Liver (tissue), 9 donors: ENCODE measurements around the gene WRAP73. TPM values are rescaled to one million over a fixed set of nuclear protein-coding genes. Genes with fewer than 3 reads are reported as not detected.

Source experiments
- DNase-seq: peaks from one replicate; pipeline ENCODE4 v3.0.0-alpha.2; 2017; ENCODE audit warnings: low spot score
- H3K27ac ChIP-seq, 2 donors: one replicate each; pipeline ENCODE4 v1.7.0; 2013; ENCODE audit warnings: inconsistent platforms in 2 of 2, low read length in 2 of 2, control low read depth in 1 of 2, low read depth in 1 of 2, mild to moderate bottlenecking in 1 of 2
- H3K27me3 ChIP-seq, 4 donors: one replicate each; pipeline versions ENCODE4 v1.6.1 to v1.7.0; 2013; ENCODE audit warnings: low read length in 3 of 4, inconsistent platforms in 1 of 4, mild to moderate bottlenecking in 1 of 4, moderate library complexity in 1 of 4; ENCODE audit not compliant: control insufficient read depth in 4 of 4, insufficient read depth in 4 of 4
- H3K36me3 ChIP-seq, 4 donors: one replicate each; pipeline versions ENCODE4 v1.6.1 to v1.7.0; 2013; ENCODE audit warnings: low read length in 3 of 4, mild to moderate bottlenecking in 3 of 4, low read depth in 1 of 4, moderate library complexity in 1 of 4; ENCODE audit not compliant: control insufficient read depth in 4 of 4, insufficient read depth in 3 of 4
- H3K4me1 ChIP-seq, 4 donors: one replicate each; pipeline versions ENCODE4 v1.6.1 to v1.7.0; 2013; ENCODE audit warnings: low read length in 3 of 4, mild to moderate bottlenecking in 3 of 4, moderate library complexity in 1 of 4; ENCODE audit not compliant: control insufficient read depth in 4 of 4, insufficient read depth in 4 of 4
- H3K4me3 ChIP-seq, 3 donors: one replicate each; pipeline versions ENCODE4 v1.6.1 to v1.7.0; 2013; ENCODE audit warnings: low read length in 3 of 3, control low read depth in 1 of 3, low read depth in 1 of 3, mild to moderate bottlenecking in 1 of 3
- H3K9ac ChIP-seq, 2 donors: one replicate each; pipeline ENCODE4 v1.7.0; 2013; ENCODE audit warnings: low read length in 2 of 2, mild to moderate bottlenecking in 2 of 2, moderate library complexity in 2 of 2, control low read depth in 1 of 2, low read depth in 1 of 2
- H3K9me3 ChIP-seq, 4 donors: one replicate each; pipeline versions ENCODE4 v1.6.1 to v1.7.0; 2013; ENCODE audit warnings: low read length in 3 of 4; ENCODE audit not compliant: control insufficient read depth in 4 of 4
- CTCF ChIP-seq: fragments of 150-350 bp; IDR thresholded peaks from 2 replicates; pipeline ENCODE4 v1.5.1; 2017; ENCODE audit warnings: improper control_type of control experiment, low read depth, low read length; ENCODE audit not compliant: missing input control
- EGR1 ChIP-seq, 2 donors: IDR thresholded peaks; 2 replicates each; pipeline ENCODE4 v1.6.1; 2016 to 2018; ENCODE audit warnings: antibody characterized with exemption in 2 of 2, low read depth in 2 of 2
- FOXA2 ChIP-seq: IDR thresholded peaks from 2 replicates; pipeline ENCODE4 v1.6.1; 2016; ENCODE audit warnings: antibody characterized with exemption
- GABPA ChIP-seq, 2 donors: IDR thresholded peaks in 1 of 2; conservative IDR thresholded peaks in 1 of 2; 2 replicates each; pipeline ENCODE4 v1.6.1; 2016; ENCODE audit warnings: antibody characterized with exemption in 2 of 2, mild to moderate bottlenecking in 1 of 2, moderate library complexity in 1 of 2
- HNF4G ChIP-seq: IDR thresholded peaks from 2 replicates; pipeline ENCODE4 v1.6.1; 2016; ENCODE audit warnings: antibody characterized with exemption
- JUND ChIP-seq, 2 donors: IDR thresholded peaks; 2 replicates each; pipeline ENCODE4 v1.6.1; 2016; ENCODE audit warnings: antibody characterized with exemption in 2 of 2
- NR2F2 ChIP-seq: IDR thresholded peaks from 2 replicates; pipeline ENCODE4 v1.6.1; 2016; ENCODE audit warnings: antibody characterized with exemption
- RAD21 ChIP-seq, 2 donors: IDR thresholded peaks; 2 replicates each; pipeline ENCODE4 v1.6.1; 2016; ENCODE audit warnings: antibody characterized with exemption in 2 of 2, mild to moderate bottlenecking in 2 of 2
- RXRA ChIP-seq, 2 donors: IDR thresholded peaks; 2 replicates each; pipeline ENCODE4 v1.6.1; 2017 to 2018; ENCODE audit warnings: antibody characterized with exemption in 2 of 2, mild to moderate bottlenecking in 1 of 2
- SP1 ChIP-seq: IDR thresholded peaks from 2 replicates; pipeline ENCODE4 v1.6.1; 2018; ENCODE audit warnings: antibody characterized with exemption, mild to moderate bottlenecking
- ZBTB33 ChIP-seq: IDR thresholded peaks from 2 replicates; pipeline ENCODE4 v1.6.1; 2016; ENCODE audit warnings: antibody characterized with exemption
- WGBS: extraction: QIAGEN DNeasy Blood & Tissue Kit; methylation state at CpG from one replicate; pipeline ENCODE4 v1.1.7; 2013; 5-methylcytosine and 5-hydroxymethylcytosine counted together
- polyA plus RNA-seq, 2 donors: library from polyadenylated mRNA; stranded (reverse) in 1 of 2; unstranded in 1 of 2; fragments of 200-250 nt in 1 of 2; fragments of >200 nt in 1 of 2; fragmentation: Nextera tagmentation in 1 of 2; extraction: Ambion mirVana in 1 of 2; gene quantifications; one replicate each; pipeline versions ENCODE4 v1.2.1 to v1.2.3, GENCODE V29; 2013 to 2015
- total RNA-seq, 2 donors: library from RNA; depleted of rRNA; stranded (reverse); fragments of >200 nt; gene quantifications; one replicate each; pipeline ENCODE4 v1.2.3, GENCODE V29; 2014
- TF ChIP-seq, protein P1 (sequence below): IDR thresholded peaks from 2 replicates; pipeline ENCODE4 v1.6.1; 2016; ENCODE audit warnings: antibody characterized with exemption, mild to moderate bottlenecking
- TF ChIP-seq, protein P2 (sequence below): IDR thresholded peaks from 2 replicates; pipeline ENCODE4 v1.6.1; 2016; ENCODE audit warnings: antibody characterized with exemption
- TF ChIP-seq, protein P3 (sequence below): IDR thresholded peaks from 2 replicates; pipeline ENCODE4 v1.6.1; 2016; ENCODE audit warnings: antibody characterized with exemption
- donor health status: healthy.
- donor health status: healthy.
- donor health status: healthy.
- donor health status: healthy.
- donor health status: healthy.

The WRAP73 gene
- total and polyA plus RNA-seq, 4 donors: 7.6 to 14.6 (median 10.0) TPM

- DNase-seq: no peak
- WGBS: 71% methylated on average over 30 of the region's 30 CpGs
- Histone ChIP-seq H3K27ac (no peak overlapping the region), H3K36me3 (no peaks in the 10 kb centered on the region), H3K27me3 (no peaks in the 10 kb centered on the region), H3K9me3 (no peaks in the 10 kb centered on the region), H3K9ac (no peak overlapping the region), H3K4me3 (no peak overlapping the region), H3K4me1 (peaks cover 0 to 2% (median 0%) of the 10 kb centered on the region in 4 donors)
- TF ChIP-seq, protein P1, sequence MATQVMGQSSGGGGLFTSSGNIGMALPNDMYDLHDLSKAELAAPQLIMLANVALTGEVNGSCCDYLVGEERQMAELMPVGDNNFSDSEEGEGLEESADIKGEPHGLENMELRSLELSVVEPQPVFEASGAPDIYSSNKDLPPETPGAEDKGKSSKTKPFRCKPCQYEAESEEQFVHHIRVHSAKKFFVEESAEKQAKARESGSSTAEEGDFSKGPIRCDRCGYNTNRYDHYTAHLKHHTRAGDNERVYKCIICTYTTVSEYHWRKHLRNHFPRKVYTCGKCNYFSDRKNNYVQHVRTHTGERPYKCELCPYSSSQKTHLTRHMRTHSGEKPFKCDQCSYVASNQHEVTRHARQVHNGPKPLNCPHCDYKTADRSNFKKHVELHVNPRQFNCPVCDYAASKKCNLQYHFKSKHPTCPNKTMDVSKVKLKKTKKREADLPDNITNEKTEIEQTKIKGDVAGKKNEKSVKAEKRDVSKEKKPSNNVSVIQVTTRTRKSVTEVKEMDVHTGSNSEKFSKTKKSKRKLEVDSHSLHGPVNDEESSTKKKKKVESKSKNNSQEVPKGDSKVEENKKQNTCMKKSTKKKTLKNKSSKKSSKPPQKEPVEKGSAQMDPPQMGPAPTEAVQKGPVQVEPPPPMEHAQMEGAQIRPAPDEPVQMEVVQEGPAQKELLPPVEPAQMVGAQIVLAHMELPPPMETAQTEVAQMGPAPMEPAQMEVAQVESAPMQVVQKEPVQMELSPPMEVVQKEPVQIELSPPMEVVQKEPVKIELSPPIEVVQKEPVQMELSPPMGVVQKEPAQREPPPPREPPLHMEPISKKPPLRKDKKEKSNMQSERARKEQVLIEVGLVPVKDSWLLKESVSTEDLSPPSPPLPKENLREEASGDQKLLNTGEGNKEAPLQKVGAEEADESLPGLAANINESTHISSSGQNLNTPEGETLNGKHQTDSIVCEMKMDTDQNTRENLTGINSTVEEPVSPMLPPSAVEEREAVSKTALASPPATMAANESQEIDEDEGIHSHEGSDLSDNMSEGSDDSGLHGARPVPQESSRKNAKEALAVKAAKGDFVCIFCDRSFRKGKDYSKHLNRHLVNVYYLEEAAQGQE: no peak
- TF ChIP-seq SP1 (no peak), NR2F2 (no peak), RAD21 (IDR thresholded peaks at IDR 0.05) (no peak), HNF4G (no peak), JUND (IDR thresholded peaks at IDR 0.05) (no peak), ZBTB33 (no peak), EGR1 (IDR thresholded peaks at IDR 0.05; ENCODE audit: low read depth in 2 of 2) (no peak), RXRA (IDR thresholded peaks at IDR 0.05) (no peak)
- TF ChIP-seq, protein P2, sequence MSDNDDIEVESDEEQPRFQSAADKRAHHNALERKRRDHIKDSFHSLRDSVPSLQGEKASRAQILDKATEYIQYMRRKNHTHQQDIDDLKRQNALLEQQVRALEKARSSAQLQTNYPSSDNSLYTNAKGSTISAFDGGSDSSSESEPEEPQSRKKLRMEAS: no peak
Observed at GRCh38 chr1:3674100-3675094, 24.5 kb upstream of the WRAP73 start.

- Histone ChIP-seq H3K36me3 (no peaks in the 10 kb centered on the region), H3K4me3 (no peak overlapping the region), H3K9me3 (no peaks in the 10 kb centered on the region), H3K4me1 (peaks cover 4 to 10% (median 6%) of the 10 kb centered on the region in 4 donors), H3K9ac (no peak overlapping the region), H3K27me3 (no peaks in the 10 kb centered on the region), H3K27ac (no peak overlapping the region)
- WGBS: 83% methylated on average over 25 of the region's 25 CpGs
- DNase-seq: no peak
- TF ChIP-seq GABPA (IDR thresholded peaks at IDR 0.05 in 1 of 2, conservative IDR thresholded peaks at IDR 0.05 in 1 of 2) (no peak), JUND (IDR thresholded peaks at IDR 0.05) (no peak), CTCF (no peak), RAD21 (IDR thresholded peaks at IDR 0.05) (no peak), FOXA2 (no peak), SP1 (no peak), RXRA (IDR thresholded peaks at IDR 0.05) (no peak), HNF4G (no peak), NR2F2 (no peak), ZBTB33 (no peak)
- TF ChIP-seq, protein P3, sequence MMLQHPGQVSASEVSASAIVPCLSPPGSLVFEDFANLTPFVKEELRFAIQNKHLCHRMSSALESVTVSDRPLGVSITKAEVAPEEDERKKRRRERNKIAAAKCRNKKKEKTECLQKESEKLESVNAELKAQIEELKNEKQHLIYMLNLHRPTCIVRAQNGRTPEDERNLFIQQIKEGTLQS: no peak
- TF ChIP-seq, protein P1: no peak
Observed at GRCh38 chr1:3673381-3674099, 23.6 kb upstream of the WRAP73 start.
